GM21737 (cell line): Measurements from ENCODE around the gene SEC63.
"Not testable (repeated sequence)": the region's sequence is repeated elsewhere in the genome, so short reads cannot be mapped to it uniquely, and the experiment has no call there.

ENCODE experiments used
- ATAC-seq: cut with Tn5 transposase; IDR thresholded peaks from one replicate; pipeline ENCODE4 v1.9.1; 2021; ENCODE audit warnings: mild to moderate bottlenecking, moderate library complexity; ENCODE audit not compliant: unreplicated experiment

SEC63 gene

GRCh38 chr6:107932580-107932979, 25.4 kb downstream of the SEC63 start:
- ATAC-seq, result no peak

DNA sequence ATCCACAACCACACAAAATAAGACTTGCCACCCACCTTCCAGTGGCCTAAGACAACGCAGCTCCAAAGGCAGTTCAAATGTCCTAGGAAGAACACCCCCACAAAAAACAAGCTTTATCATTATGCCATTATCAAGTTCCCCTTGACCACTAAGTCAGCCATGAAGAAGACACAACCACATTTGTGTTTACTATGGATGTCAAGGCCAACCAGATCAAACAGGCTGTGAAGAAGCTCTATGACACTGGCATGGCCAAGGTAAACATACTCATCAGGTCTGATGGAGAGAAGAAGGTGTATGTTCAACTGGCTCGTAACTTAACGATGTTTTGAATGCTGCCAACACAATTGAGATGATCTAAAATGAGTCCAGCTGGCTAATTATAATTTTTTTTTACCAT, 26.1 kb downstream of the SEC63 start:
- no peak for ATAC-seq

- no peak for ATAC-seq
Measured at GRCh38 chr6:107928984-107929383, 29.0 kb downstream of the SEC63 start.

DNA sequence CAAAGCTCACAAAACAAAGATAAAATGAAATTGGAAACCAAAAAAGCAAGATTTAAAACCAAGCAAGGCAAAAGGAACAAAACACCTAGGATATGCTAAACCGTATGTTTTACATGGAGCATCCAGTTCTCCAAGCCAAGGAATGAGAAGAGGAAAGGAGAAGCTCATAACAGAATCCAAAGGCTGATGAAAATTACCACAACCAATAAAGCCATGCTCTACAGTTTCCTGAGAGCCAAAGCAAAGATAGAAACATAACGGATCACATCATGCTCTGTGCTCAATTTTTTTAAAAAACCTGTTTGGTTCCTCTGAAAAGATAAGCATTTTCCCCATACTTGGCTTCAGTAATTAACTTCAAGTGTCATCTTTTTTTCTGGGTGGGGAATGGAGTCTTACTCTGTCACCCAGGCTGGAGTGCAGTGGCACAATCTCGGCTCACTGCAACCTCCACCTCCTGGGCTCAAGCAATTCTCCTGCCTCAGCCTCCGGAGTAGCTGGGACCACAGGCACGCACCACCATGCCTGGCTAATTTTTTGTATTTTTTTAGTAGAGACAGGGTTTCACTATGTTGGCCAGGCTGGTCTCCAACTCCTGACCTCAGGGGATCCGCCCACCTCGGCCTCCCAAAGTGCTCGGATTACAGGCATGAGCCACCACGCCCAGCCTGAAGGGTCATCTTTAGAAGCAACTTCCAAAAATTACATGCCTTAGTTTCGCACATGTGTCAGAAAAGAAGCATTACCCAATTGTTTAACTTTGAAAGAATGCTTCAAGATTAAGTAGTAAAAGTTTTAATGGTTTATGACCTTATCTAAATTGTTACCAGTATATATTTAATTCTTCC, 31.1 kb downstream of the SEC63 start:
- not testable (repeated sequence) for ATAC-seq

GRCh38 chr6:107917451-107918375, 40.3 kb downstream of the SEC63 start:
- no peak for ATAC-seq

GRCh38 chr6:107916961-107917360, 41.0 kb downstream of the SEC63 start:
- not testable (repeated sequence) for ATAC-seq

- no peak for ATAC-seq
Measured at GRCh38 chr6:107911692-107912091, 46.3 kb downstream of the SEC63 start.

DNA sequence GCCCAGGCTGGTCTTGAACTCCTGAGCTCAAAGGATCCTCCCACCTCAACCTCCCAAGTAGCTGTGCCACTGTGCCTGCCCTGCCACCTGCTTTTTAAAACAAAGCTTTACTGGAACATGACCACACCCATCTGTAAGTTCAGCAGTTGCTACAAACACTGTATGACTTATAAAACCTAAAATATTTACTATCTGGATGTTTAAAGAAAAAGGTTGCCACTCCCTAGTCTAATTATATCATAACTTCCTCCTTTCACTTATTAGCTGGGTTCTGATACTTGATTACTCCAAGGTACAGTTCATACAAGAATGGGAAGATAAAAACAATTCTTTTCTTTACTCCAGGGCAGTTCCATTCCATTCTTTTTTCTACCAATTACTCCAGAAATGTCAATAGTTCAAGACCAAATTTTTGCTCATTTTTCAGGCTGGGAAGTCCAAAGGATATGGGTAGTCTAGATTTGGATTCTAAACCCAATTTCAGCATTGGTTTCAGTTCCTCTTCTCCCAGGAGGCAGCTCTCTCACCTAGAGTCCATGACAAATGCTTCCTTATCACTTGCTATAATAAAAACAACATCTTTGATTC, 63.1 kb downstream of the SEC63 start:
- ATAC-seq, result no peak

GRCh38 chr6:107890431-107890830, 67.6 kb downstream of the SEC63 start:
- not testable (repeated sequence) for ATAC-seq

GRCh38 chr6:107885950-107886349, 72.1 kb downstream of the SEC63 start:
- ATAC-seq, result not testable (repeated sequence)

DNA sequence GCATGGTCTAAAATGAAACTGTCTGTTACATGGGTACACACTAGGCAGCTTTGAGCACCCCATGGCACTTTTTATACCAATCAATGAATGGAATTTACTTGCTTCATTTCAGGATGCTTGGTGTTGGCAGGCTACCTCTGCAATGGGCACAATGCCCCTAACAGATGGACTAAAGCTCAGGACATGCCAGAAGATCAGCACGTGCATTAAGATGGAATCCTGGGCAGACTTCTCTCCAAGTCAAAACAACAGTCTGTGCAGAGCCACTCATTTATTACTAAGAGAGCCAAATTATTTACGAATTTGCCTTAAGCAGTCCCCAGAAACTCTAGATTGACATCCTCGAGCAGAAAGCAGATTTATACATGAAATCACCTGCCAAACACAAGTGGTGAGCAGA, 78.1 kb downstream of the SEC63 start:
- no peak for ATAC-seq

- no peak for ATAC-seq
Measured at GRCh38 chr6:107877968-107878367, 80.0 kb downstream of the SEC63 start.

- ATAC-seq, result no peak
Measured at GRCh38 chr6:107871976-107872375, 86.0 kb downstream of the SEC63 start.

DNA sequence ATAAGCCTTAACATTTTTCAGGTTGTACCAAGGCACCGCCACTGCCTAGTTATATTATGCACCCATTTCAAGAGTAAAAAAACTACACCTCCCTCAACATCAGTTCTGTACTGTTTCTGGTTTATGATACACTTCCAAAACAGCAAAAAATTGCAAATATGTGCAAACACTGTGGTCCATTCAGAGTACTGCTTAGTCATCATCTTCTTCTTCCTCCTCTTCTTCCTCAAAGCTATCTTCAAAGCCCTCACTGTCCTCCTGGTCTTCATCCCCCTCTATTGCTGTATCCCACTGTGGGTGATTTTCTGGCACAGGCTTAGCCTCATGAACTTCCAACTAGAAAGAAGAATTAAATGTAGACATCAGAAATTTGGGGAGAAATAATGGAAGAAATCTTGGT, 86.5 kb downstream of the SEC63 start:
- ATAC-seq, result not testable (repeated sequence)

- no peak for ATAC-seq
Measured at GRCh38 chr6:107871016-107871415, 87.0 kb downstream of the SEC63 start.

DNA sequence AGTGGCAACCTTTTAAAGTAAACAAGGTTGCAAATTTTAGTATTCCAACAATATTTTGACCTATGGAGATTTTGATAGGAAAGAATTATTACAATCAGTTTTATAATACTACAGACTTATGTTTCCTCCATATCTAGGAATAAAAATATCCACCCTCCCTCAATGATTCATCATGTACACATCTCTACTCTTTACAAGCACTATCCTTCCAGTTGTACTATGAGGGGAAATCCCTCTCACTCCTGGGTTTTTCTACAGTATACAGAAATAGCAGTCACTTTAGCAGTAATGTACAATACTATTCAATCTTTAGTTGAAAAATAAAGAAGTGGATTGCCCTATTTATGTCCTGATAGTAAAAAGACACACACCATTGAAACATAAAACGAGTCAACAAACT, 87.6 kb downstream of the SEC63 start:
- no peak for ATAC-seq

GRCh38 chr6:107869871-107870270, 88.1 kb downstream of the SEC63 start:
- ATAC-seq, result no peak

GRCh38 chr6:107868867-107869611, 89.0 kb downstream of the SEC63 start:
- no peak for ATAC-seq

GRCh38 chr6:107867302-107867615, 90.7 kb downstream of the SEC63 start:
- ATAC-seq, result no peak

DNA sequence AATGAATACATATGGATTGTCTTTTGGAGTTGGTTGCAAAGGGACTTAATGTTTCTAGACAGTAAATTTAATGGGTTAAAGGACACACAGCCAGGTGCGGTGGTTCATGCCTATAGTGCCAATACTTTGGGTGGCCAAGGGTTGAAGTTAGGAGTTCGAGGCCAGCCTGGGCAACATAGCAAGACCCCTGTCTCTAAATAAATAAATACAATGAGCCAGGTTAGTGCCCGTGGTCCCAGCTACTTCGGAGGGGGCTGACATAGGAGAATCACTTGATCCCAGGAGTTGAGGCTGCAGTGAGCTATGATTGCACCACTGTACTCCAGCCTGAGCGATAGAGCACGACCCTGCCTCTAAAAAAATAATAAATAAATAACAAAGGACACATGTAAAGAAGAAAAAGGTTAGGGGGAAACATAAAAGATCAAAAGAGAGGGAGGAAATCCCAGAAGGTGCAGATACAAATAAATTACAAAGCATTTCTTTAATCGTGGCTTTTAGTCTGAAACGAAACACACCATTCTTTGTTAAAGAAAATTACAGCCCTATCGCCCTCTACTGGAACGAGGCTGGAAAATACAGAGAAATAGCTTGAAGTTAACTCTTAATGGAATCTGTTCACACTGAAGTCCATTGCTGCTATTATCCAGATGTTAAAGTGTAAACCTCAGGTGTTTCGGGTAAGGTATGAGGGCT, 91.3 kb downstream of the SEC63 start:
- no peak for ATAC-seq
